Measurements from ENCODE around the gene SRC. TPM values are rescaled to one million over a fixed set of nuclear protein-coding genes. Genes with fewer than 3 reads are reported as not detected.

SRC gene
- total and polyA plus RNA-seq, 7 experiments from 2014 or later = 0.63 to 26.6 (median 2.9) TPM

GRCh38 chr20:37437676-37438075 lies 91.7 kb downstream of the SRC start:
- CTCF ChIA-PET = no interaction called here
- no peak overlapping the region for H3K4me3 ChIP-seq (ENCODE audit: low read length)
- no peak overlapping the region for H3K4me3 Mint-ChIP-seq
- intact Hi-C loops (cut with micrococcal nuclease) = no loop called here
- no peak for DNase-seq
- no peaks in the 10 kb centered on the region for H3K27me3 Mint-ChIP-seq
- H3K9me3 ChIP-seq (ENCODE audit: control insufficient read depth in 2 of 3, low read length in 3 of 3) = no peaks in the 10 kb centered on the region
- H3K36me3 ChIP-seq (ENCODE audit: control insufficient read depth in 2 of 3, insufficient read depth in 3 of 3, low read length in 3 of 3) = no peaks in the 10 kb centered on the region
- ATAC-seq = no peak
- no peak overlapping the region for H3K27ac Mint-ChIP-seq
- POLR2A ChIA-PET = no interaction called here
- H3K36me3 Mint-ChIP-seq = no peaks in the 10 kb centered on the region
- H3K27ac ChIP-seq (ENCODE audit: low read depth, low read length) = no peak overlapping the region
- H3K4me1 ChIP-seq (ENCODE audit: control insufficient read depth in 2 of 2, insufficient read depth in 2 of 2, low read length in 2 of 2) = no peaks in the 10 kb centered on the region
- no peaks in the 10 kb centered on the region for H3K4me1 Mint-ChIP-seq
- peaks cover 0 to 1% (median 0%) of the 10 kb centered on the region in 11 donors for H3K9me3 Mint-ChIP-seq
- no peaks in the 10 kb centered on the region for H3K27me3 ChIP-seq (ENCODE audit: control insufficient read depth in 2 of 2, insufficient read depth in 2 of 2, low read length in 2 of 2)

GRCh38 chr20:37438464-37439222 lies 92.7 kb downstream of the SRC start:
- H3K27me3 ChIP-seq (ENCODE audit: control insufficient read depth in 2 of 2, insufficient read depth in 2 of 2, low read length in 2 of 2) = no peaks in the 10 kb centered on the region
- ChIA-PET POLR2A (no interaction called here), CTCF (no interaction called here)
- DNase-seq (no peak), ATAC-seq (no peak)
- intact Hi-C loops (cut with micrococcal nuclease) = no loop called here
- Mint-ChIP-seq H3K4me1 (no peaks in the 10 kb centered on the region), H3K27ac (no peak overlapping the region), H3K9me3 (peaks cover 0 to 1% (median 0%) of the 10 kb centered on the region in 11 donors), H3K36me3 (no peaks in the 10 kb centered on the region), H3K27me3 (no peaks in the 10 kb centered on the region), H3K4me3 (no peak overlapping the region)
- no peaks in the 10 kb centered on the region for H3K4me1 ChIP-seq (ENCODE audit: control insufficient read depth in 2 of 2, insufficient read depth in 2 of 2, low read length in 2 of 2)
- H3K27ac ChIP-seq (ENCODE audit: low read depth, low read length) = no peak overlapping the region
- no peaks in the 10 kb centered on the region for H3K36me3 ChIP-seq (ENCODE audit: control insufficient read depth in 2 of 3, insufficient read depth in 3 of 3, low read length in 3 of 3)
- no peak overlapping the region for H3K4me3 ChIP-seq (ENCODE audit: low read length)
- no peaks in the 10 kb centered on the region for H3K9me3 ChIP-seq (ENCODE audit: control insufficient read depth in 2 of 3, low read length in 3 of 3)

GRCh38 chr20:37439223-37439933 lies 93.4 kb downstream of the SRC start:
- no peaks in the 10 kb centered on the region for H3K36me3 ChIP-seq (ENCODE audit: control insufficient read depth in 2 of 3, insufficient read depth in 3 of 3, low read length in 3 of 3)
- no peak overlapping the region for H3K27ac ChIP-seq (ENCODE audit: low read depth, low read length)
- Mint-ChIP-seq H3K36me3 (no peaks in the 10 kb centered on the region), H3K9me3 (peaks cover 0 to 1% (median 0%) of the 10 kb centered on the region in 11 donors), H3K27me3 (no peaks in the 10 kb centered on the region), H3K4me3 (no peak overlapping the region), H3K27ac (no peak overlapping the region), H3K4me1 (no peaks in the 10 kb centered on the region)
- no peak overlapping the region for H3K4me3 ChIP-seq (ENCODE audit: low read length)
- no peak for ATAC-seq
- intact Hi-C loops (cut with micrococcal nuclease) = no loop called here
- ChIA-PET POLR2A (no interaction called here), CTCF (interaction anchor here (0.6 kb wide), 1 partner anchor 393 kb away, joined by 3 read pairs; no protein-coding TSS in a partner anchor)
- H3K9me3 ChIP-seq (ENCODE audit: control insufficient read depth in 2 of 3, low read length in 3 of 3) = no peaks in the 10 kb centered on the region
- H3K4me1 ChIP-seq (ENCODE audit: control insufficient read depth in 2 of 2, insufficient read depth in 2 of 2, low read length in 2 of 2) = no peaks in the 10 kb centered on the region
- DNase-seq = no peak
- no peaks in the 10 kb centered on the region for H3K27me3 ChIP-seq (ENCODE audit: control insufficient read depth in 2 of 2, insufficient read depth in 2 of 2, low read length in 2 of 2)

DNA sequence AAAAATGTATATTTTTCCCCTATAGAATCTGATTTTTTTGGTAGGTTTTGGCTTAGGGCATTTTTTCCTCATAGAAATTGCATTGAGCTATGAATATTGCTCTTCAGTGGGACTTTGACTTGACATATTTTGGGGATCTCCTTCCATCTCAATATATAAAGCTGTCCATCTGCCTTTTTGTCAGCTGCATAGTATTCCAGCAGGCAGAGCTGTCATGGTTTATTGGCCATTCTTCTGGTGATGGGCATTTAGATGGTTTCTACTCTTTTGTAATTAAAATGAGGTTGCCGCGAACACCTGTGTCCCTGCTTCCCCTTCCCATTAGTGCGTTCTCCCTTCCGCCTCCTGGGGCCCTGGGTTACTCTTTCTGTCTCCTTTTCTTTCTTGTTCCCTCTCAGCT lies 95.1 kb downstream of the SRC start:
- intact Hi-C loops (cut with micrococcal nuclease) = no loop called here
- H3K27ac ChIP-seq (ENCODE audit: low read depth, low read length) = no peak overlapping the region
- Mint-ChIP-seq H3K27me3 (no peaks in the 10 kb centered on the region), H3K4me1 (no peaks in the 10 kb centered on the region), H3K36me3 (no peaks in the 10 kb centered on the region), H3K4me3 (no peak overlapping the region), H3K9me3 (peaks cover 0 to 1% (median 0%) of the 10 kb centered on the region in 11 donors), H3K27ac (no peak overlapping the region)
- no peak overlapping the region for H3K4me3 ChIP-seq (ENCODE audit: low read length)
- no peaks in the 10 kb centered on the region for H3K27me3 ChIP-seq (ENCODE audit: control insufficient read depth in 2 of 2, insufficient read depth in 2 of 2, low read length in 2 of 2)
- H3K36me3 ChIP-seq (ENCODE audit: control insufficient read depth in 2 of 3, insufficient read depth in 3 of 3, low read length in 3 of 3) = no peaks in the 10 kb centered on the region
- ATAC-seq (no peak), DNase-seq (no peak)
- no peaks in the 10 kb centered on the region for H3K4me1 ChIP-seq (ENCODE audit: control insufficient read depth in 2 of 2, insufficient read depth in 2 of 2, low read length in 2 of 2)
- CTCF ChIA-PET = no interaction called here
- POLR2A ChIA-PET = no interaction called here
- H3K9me3 ChIP-seq (ENCODE audit: control insufficient read depth in 2 of 3, low read length in 3 of 3) = no peaks in the 10 kb centered on the region

- POLR2A ChIA-PET = no interaction called here
- intact Hi-C loops (cut with micrococcal nuclease) = no loop called here
- H3K4me3 Mint-ChIP-seq = no peak overlapping the region
Measured at GRCh38 chr20:37442547-37442946, 96.6 kb downstream of the SRC start.

GRCh38 chr20:37442986-37443385 lies 97.0 kb downstream of the SRC start:
- no peak for DNase-seq
- no peaks in the 10 kb centered on the region for H3K36me3 Mint-ChIP-seq
- no peaks in the 10 kb centered on the region for H3K27me3 Mint-ChIP-seq
- ATAC-seq = no peak
- H3K4me3 Mint-ChIP-seq = no peak overlapping the region
- Histone ChIP-seq H3K27me3 (ENCODE audit: control insufficient read depth in 2 of 2, insufficient read depth in 2 of 2, low read length in 2 of 2) (no peaks in the 10 kb centered on the region), H3K36me3 (ENCODE audit: control insufficient read depth in 2 of 3, insufficient read depth in 3 of 3, low read length in 3 of 3) (no peaks in the 10 kb centered on the region), H3K4me3 (ENCODE audit: low read length) (no peak overlapping the region), H3K4me1 (ENCODE audit: control insufficient read depth in 2 of 2, insufficient read depth in 2 of 2, low read length in 2 of 2) (no peaks in the 10 kb centered on the region), H3K9me3 (ENCODE audit: control insufficient read depth in 2 of 3, low read length in 3 of 3) (no peaks in the 10 kb centered on the region), H3K27ac (ENCODE audit: low read depth, low read length) (no peak overlapping the region)
- no peak overlapping the region for H3K27ac Mint-ChIP-seq
- intact Hi-C loops (cut with micrococcal nuclease) = no loop called here
- H3K4me1 Mint-ChIP-seq = no peaks in the 10 kb centered on the region
- CTCF ChIA-PET = no interaction called here
- POLR2A ChIA-PET = no interaction called here
- no peaks in the 10 kb centered on the region for H3K9me3 Mint-ChIP-seq

More at GRCh38 chr20:37442547-37442946, 96.6 kb downstream of the SRC start:
- Mint-ChIP-seq H3K9me3 (no peaks in the 10 kb centered on the region), H3K27ac (no peak overlapping the region), H3K36me3 (no peaks in the 10 kb centered on the region), H3K4me1 (no peaks in the 10 kb centered on the region), H3K27me3 (no peaks in the 10 kb centered on the region)
- ATAC-seq = no peak
- Histone ChIP-seq H3K4me3 (ENCODE audit: low read length) (no peak overlapping the region), H3K27me3 (ENCODE audit: control insufficient read depth in 2 of 2, insufficient read depth in 2 of 2, low read length in 2 of 2) (no peaks in the 10 kb centered on the region), H3K4me1 (ENCODE audit: control insufficient read depth in 2 of 2, insufficient read depth in 2 of 2, low read length in 2 of 2) (no peaks in the 10 kb centered on the region), H3K9me3 (ENCODE audit: control insufficient read depth in 2 of 3, low read length in 3 of 3) (no peaks in the 10 kb centered on the region), H3K27ac (ENCODE audit: low read depth, low read length) (no peak overlapping the region), H3K36me3 (ENCODE audit: control insufficient read depth in 2 of 3, insufficient read depth in 3 of 3, low read length in 3 of 3) (no peaks in the 10 kb centered on the region)
- DNase-seq = no peak
- CTCF ChIA-PET = no interaction called here

DNA sequence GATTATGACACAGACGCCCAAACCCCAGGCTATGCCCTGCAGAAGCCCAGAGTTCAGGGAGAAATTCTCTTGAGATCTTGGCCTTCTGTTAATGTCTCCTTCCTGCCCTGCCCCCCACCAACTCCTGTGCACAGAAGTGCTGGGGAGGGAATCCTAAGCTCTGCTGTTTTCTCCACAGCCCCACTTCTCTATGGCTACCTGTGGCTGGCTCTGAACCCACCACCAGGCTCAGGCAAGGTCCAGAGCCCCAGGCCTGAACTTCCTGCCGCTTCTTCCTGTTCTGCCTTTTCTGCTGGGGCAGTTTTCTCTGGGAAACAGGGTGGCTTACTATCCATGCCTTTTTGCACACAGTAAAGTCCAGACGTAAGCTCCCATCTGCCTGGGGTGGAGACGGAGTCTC lies 97.7 kb downstream of the SRC start:
- H3K27me3 ChIP-seq (ENCODE audit: control insufficient read depth in 2 of 2, insufficient read depth in 2 of 2, low read length in 2 of 2) = no peaks in the 10 kb centered on the region
- H3K36me3 ChIP-seq (ENCODE audit: control insufficient read depth in 2 of 3, insufficient read depth in 3 of 3, low read length in 3 of 3) = no peaks in the 10 kb centered on the region
- Mint-ChIP-seq H3K9me3 (no peaks in the 10 kb centered on the region), H3K27ac (no peak overlapping the region), H3K4me1 (no peaks in the 10 kb centered on the region), H3K4me3 (no peak overlapping the region), H3K36me3 (no peaks in the 10 kb centered on the region), H3K27me3 (no peaks in the 10 kb centered on the region)
- ChIA-PET CTCF (no interaction called here), POLR2A (no interaction called here)
- DNase-seq (no peak), ATAC-seq (no peak)
- no peak overlapping the region for H3K4me3 ChIP-seq (ENCODE audit: low read length)
- no peak overlapping the region for H3K27ac ChIP-seq (ENCODE audit: low read depth, low read length)
- no peaks in the 10 kb centered on the region for H3K9me3 ChIP-seq (ENCODE audit: control insufficient read depth in 2 of 3, low read length in 3 of 3)
- no peaks in the 10 kb centered on the region for H3K4me1 ChIP-seq (ENCODE audit: control insufficient read depth in 2 of 2, insufficient read depth in 2 of 2, low read length in 2 of 2)
- intact Hi-C loops (cut with micrococcal nuclease) = no loop called here

Data from naive thymus-derived CD4-positive, alpha-beta T cell (primary cell).